GM21390 (cell line): ENCODE data around the gene NSF.
"Not testable (repeated sequence)": the region's sequence is repeated elsewhere in the genome, so short reads cannot be mapped to it uniquely, and the experiment has no call there.

Experiments
- ATAC-seq: cut with Tn5 transposase; IDR thresholded peaks from one replicate; pipeline ENCODE4 v1.9.1; 2021; ENCODE audit not compliant: unreplicated experiment

NSF gene

DNA sequence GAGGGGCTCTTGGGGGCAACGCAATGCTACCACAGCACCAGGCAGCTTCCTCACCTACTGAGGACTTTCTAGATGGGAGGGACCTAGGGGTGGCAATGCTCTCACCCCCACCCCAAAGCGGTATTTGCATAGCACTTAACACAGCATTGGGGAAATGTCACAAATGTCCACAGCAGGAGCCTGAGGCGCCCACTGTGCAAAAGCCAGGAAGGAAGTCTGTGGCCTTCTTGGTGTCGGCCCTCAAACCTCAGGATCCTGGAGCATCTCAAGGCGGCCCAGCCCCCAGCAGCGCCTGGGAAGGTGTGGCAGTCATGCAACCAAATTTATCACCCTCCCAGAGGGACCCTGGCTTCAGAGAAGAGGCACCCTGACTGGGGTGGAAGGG lies 182.7 kb downstream of the NSF start:
- ATAC-seq, result no peak

DNA sequence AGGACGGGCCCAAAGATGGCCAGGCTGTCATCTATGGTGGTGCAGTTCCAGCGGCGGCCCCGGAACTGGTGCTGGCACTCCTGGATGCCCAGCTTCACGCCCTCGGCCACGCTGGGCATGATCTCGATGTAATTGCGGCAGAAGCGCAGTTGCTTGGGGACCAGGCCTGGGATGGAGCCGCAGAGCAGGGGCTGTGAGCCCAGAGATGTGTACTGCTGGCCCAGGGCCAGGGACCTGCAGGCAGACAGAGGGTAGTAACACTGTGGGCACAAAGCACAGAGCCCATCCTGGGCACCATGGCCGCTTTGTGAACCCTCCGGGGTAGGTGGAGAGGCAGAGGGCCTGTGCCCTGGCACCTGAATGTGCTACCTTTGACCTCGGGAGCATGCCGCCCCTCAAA lies 183.2 kb downstream of the NSF start:
- no peak for ATAC-seq

DNA sequence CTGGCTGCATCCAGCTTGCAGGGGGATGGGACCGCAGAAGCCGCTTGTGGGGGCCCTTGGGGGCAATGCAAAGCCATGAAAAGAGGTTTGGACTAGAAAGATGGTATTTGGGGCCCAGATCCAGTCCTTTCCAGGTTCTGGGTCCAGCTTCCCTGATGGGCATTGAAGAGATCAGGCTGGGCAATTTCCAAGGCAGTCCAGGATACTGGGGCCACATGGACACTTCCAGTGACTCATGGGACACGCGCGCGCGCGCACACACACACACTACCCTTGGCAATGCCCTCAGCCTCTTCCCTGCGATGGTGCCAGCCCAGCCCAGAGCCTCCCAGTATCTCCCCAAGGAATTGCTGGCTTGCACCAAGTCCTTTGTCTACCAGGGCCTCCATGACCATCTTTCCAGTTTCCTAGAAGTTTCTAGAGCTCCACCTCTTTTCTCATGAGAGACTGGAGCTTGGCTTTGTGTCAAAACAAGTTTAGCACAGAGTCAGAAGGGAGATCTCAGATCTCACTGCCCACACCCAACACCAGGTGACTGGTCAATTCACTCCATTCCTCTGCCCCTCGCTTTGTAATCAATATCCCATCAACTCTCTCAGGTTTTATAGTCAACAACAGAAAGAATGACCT lies 183.8 kb downstream of the NSF start:
- ATAC-seq, result no peak

DNA sequence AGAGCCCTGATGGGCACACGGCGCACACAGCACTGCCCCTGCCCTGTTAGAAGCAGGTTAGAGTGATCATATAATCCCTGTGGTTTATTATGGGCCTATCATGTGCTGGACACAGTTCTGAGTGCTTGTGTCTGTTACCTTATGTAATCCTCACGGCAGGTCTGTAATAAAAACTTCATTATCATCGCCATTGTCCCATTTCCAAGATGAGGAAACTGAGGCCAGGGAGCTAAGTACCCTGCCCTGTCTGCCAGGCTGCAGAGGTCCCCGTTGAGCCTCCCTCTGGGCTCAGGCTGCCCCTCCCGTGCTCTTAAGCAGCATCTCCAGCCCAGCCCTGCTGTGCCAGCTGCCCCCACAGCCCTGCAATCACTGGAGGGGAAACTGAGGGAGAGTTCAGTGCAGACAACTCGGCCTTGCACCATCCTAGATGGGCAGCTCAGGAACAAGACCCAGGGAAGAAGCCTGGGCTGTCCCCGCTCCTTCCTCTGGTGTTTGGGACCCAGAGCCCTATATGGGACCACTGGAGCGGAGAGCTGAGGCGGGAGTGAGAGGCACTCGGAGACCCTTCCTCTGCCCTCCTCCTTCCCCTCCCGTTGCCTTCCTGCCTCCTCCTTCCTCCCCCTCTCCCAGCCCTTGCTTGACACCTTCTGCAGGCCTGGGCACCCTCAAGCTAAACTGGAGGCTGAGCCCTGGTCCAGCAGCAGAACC lies 186.0 kb downstream of the NSF start:
- ATAC-seq, result no peak

DNA sequence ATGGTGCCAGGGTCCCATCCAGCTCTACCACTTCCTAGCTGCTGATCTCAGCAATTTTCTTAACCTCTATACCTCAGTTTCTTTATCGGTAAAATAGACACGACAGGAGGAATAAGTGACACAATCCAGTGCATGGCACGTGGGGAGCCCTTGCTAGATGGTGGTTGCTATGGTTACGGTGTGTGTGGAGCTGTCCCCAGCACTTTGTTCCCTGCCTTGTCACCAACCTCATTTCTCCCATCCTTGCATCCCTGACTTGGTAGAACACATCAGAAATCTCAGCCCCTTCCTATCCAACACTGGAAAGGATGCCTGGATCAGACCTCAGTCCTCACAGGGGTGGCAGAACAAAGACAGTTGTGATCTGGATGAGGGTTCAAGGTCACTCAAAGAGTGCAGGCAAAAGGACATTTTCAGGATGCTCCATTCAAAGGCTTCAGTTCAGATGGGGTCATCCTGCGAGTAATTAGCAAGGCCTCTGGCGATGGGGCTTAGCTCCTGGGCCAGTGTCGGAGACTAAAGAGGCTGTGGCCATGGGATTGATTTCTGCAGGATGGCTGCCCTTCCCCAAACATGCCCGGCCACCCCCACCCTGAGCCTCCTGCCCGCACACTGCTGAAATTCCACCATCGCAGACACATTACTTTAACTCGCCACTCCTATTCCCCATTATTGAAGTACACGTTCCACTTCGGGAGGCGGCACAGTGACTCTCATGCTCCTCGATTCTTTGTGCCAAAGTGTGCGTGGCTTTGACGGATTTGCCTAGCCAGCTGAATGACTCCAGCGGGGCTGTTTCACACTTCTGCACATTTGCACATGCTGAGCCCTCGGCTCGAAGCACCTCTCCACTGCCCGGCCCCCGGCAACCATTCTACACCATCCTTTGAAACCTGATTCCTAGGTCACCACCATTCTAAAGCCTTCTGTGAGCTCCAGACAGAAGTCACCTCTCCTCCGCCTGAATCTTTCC lies 187.8 kb downstream of the NSF start:
- no peak for ATAC-seq

DNA sequence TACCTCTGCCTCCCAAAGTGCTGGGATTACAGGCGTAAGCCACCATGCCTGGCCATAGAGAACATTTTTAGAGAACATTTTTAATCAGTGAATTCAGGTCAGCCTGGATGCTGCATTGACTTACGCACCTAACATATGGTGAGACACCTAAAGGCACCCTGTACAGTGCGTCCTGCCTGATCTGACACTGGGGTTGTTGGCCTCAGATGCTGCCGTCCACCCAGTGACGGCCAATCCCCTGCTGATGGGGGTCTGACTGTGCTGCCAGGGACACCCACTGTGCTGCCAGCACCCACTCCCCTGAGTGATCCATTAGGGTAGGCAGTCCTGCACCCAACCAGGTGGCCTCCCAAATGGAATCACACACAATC lies 189.5 kb downstream of the NSF start:
- no peak for ATAC-seq

DNA sequence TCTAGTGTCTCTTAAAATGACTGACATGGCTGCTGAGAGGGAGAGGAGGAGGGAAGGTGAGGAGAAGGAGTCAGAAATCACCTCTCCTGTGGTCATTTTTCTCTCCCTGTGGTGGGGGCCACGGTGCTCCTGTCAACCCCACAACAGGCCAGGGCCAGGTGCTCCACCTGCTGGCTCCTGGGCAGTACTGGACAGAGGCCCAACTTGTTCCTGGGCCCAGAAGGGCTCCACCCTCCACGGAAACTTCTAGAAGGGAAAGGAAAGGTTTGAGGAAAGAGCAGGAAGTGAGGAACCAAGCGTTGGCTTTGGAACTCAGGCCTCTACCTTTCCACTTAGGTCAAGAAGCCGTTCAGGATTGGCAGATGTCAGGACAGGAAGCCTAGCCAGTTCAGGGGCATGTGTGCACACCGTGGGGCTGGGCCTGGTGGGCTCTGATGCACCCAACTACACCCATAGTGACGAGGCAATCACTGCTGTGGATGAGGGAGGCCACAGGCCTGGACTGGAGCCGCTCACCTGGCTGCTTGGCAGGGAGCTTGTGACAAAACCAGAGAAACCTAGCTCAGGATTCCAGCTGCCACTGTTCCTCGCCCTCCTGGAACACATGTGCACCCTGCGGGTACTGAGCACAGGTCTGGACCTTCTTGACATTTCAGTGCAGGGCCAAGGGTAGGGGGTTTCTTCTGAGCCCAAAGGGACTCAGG lies 191.9 kb downstream of the NSF start:
- ATAC-seq, result no peak

DNA sequence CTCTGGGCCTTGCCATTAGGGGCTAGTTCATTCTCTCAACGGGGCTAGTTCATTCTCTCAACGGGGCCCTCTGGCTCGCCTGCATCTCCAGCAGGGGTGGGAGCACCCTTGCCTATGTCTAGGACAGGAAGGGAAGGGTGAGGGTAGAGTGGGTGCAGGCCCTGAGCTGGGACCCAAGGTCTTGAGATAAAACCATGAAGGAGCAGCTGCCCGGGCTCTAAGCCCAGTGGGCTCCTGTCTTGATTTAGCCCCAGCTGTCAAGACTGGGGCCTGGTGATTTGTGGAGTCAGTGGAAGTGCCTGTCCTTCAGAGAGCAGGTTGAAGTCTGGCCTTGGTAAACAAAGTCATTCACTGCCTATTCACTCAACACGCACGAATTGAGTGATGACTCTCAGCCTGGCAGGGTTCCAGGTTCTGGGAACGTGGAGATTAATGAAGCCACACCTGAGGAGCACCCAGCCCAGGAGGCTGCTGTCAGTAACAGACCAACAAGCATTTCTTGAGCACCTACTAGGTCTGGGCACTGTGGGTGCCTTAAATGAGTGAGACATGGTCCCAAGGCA lies 192.6 kb downstream of the NSF start:
- no peak for ATAC-seq

DNA sequence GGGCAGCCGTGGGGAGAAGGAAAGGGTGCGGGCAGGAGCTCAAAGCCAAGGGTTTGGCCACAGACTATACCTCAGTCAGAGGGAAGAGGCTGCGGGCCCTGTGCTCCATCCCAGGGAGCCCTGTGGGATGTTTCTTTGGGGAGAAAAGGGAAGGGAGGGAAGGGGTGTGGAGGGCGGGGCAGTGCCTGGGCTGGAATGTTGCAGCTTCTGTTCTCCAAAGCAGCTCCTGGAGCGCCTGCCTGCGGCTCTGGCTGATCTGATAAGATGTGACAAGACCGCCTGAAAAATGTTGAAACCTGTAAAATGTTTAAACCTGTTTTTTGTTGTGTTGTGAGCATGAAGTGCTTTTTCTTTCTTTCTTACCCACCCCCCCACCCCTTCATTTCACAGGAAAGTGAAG lies 195.2 kb downstream of the NSF start:
- ATAC-seq, result no peak

DNA sequence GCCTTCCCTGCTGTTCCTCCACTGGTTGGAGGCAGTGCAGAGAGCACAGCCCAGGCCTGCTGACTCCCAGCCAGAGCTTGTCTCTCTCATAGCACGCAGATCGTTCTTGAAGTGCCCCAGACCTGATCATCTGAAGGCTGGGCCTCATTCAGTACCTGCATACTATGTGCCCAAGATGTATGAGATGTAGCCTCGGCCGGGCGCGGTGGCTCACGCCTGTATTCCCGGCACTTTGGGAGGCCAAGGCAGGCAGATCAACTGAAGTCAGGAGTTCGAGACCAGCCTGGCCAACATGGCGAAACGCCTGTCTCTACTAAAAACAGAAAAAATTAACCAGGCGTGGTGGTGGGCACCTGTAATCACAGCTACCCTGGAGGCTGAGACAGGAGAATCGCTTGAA lies 197.0 kb downstream of the NSF start:
- ATAC-seq, result no peak

DNA sequence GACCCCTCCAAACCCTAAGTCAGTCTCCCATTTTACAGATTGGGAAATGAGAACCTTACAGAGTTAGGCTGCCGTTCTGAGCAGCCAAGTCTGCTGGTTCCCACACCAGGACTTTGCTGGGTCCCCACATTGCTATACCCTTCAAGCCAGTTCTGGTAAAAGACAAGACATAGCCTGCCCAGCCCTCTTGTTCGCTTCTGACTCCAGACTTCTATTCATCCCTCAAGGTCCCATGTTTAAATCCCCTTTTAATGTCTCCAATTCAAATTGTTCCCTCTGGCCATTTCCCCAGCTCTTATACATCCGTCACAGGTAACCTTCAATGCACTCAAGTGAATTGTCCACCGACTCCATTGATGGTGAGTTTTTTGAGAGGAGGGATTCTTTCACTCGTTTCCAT lies 197.8 kb downstream of the NSF start:
- ATAC-seq, result no peak

DNA sequence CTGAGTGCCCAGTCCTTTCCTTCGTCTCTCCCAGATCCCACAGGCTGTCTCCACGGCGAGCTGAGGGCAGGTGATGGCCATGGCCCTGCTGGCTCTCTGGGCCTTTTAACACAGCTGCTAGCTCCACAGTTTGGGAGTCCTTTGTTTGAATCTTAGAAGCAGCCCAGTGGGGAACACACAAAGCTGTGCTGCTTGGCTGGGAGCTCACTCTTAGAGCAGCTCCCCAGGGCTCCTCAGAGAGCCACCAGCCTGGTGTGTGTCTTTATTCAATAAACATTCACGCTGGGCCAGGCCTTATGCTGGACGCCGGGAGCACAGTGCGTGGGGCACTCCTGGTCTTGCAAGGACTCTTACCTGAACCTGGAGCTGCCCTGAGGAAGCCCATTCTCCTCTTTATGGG lies 198.3 kb downstream of the NSF start:
- no peak for ATAC-seq

DNA sequence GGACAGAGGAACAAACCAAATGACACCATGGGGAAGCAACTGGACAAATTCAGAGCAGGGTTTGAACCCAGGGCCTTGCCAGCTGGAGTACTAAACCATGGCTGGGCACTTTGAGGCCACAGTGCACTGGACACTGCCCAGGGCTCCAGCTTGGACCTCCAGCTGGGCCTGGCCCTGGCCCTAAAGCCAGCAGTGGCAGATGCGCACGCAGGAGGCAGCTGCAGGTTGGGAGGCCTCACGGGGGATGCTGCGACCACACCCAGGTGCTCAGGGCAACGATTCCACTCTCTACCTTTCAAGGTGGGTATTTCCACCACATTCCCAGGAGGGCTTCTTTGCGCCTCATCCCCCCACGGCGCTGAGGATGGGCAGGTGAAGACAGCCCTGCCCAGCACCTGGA lies 199.1 kb downstream of the NSF start:
- ATAC-seq, result no peak

DNA sequence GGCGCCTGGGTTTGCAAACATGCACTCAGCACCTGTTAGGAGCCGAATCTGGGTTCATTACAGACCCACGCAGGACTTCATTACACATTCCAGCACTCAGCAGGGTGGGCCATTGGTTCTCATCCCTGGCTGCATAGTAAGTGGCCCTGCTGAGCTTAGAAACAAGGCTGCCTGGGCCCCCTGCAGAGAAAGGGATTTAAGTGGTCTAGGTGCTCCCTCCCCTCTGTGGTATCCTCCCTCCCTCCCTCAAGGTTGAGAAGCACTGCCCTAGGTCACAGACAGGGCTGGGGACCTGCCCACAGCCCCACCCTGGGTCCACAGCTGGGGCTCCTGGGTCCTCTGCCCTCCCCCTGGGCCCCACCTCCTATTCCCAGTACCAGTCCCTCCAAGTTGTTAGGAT lies 199.7 kb downstream of the NSF start:
- ATAC-seq, result no peak

DNA sequence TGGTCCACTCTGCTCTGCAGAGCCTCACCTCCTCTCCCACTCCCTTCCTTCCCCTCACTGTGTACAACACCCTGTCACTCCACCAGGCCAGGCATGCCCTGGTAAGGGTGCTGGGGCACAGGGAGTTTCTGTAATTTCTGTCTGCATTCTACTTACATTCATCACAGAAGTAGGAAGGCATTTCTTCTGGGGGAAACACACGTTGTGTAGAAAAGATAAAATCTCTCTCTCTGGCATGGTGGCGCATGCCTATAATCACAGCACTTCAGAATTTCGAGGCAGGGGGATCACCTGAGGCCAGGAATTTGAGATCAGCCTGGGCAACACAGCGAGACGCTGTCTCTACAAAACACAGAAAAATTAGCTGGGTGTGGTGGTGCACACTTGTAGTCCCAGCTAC lies 201.1 kb downstream of the NSF start:
- ATAC-seq, result no peak

DNA sequence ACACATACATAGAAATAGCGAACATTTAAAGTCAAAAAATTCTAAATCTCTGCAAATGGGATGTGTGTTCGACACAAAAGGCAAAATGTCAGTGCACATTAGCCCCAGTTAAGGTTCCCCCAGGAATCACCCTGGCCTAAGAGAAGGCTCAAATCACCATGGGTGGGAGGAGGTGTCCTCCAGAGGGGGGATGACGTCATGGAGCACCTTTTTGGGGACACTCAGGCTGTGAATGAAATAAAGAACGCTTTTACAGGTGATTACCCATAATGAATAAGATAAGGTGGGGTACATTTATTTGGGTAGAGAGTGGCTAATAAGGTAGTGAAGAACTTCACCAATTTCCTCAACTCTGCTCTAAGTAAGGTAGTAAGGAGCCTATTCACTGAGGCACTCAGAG lies 201.6 kb downstream of the NSF start:
- ATAC-seq, result no peak

DNA sequence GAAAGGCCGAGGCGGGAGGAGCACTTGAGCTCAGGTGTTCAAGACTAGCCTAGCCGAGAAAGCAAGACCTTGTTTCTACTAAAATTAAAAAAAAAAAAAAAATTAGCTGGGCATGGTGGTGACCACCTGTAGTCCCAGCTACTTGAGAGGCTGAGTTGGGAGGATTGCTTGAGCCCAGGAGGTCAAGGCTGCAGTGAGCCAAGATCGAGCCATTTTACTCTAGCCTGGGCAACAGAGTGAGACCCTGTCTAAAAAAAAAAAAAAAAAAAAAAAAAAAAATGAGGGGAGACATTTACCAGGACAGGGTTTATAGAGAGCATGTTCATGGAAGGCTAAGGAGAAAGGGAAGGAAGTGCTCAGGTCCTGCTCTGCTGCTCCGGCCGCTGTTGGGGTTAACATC lies 202.6 kb downstream of the NSF start:
- not testable (repeated sequence) for ATAC-seq

DNA sequence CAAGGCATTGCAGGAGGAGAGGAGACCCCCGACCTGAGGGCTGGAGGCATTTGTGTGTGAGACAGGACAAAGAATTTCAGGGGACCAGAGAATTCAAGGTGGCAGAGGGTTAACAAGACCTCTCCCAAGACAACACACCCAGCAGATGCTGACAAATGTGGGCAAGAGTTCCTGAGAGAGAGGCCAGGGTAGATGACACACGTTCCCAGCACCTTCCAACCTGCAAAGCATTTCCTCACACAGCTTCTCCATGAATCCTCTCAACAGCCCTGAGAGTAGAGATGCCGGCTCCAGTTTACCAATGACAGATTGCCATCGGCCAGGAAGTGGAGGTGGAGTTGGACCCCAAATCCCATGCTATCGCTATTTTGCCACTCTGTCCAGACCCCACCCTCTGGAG lies 203.1 kb downstream of the NSF start:
- no peak for ATAC-seq

DNA sequence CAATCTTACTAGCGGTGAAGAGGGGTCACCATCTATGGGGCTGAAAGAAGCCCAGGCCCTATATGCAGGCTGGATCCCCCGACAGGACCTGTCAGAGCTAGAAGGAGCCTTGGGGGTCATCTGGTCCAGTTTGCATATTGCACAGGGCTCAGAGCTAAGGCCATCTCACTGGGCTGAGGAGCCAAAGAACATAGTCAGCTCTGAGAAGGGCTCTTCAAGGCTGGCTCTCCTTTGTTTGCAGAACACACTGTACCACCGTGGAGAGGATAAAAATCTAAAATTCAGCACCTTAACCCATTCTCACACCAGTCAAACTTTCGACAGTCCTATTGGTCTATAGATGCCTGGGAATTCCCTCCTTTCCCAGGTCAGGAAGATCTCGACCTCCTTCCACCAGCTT lies 203.8 kb downstream of the NSF start:
- ATAC-seq, result no peak

DNA sequence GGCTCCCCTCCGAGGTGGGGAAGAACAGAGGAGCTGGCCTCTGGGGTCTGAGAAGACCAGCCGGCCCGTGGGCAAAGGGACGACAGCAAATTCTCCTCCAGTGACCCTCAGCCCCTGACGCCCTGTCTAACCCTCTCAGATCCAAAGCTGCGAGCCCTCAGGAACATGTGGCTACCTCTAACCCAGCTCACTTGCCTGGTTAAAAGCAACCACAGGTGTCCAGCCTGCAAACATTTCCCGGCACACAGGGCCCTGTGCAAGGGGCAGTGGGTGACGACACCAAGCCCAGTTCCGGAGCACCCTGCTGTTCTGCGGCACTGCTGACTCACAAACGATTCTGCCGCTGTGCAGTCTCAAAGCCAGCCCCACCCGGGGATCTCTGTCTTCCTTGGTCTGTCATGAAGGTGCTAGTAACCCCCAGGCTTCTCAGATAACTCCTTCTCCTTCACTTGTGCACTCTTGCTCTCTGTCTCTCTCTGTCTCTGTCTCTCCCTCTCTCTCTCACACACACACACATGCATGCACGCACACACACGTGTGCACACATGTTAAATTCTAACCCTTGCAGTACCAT lies 205.0 kb downstream of the NSF start:
- ATAC-seq, result no peak

DNA sequence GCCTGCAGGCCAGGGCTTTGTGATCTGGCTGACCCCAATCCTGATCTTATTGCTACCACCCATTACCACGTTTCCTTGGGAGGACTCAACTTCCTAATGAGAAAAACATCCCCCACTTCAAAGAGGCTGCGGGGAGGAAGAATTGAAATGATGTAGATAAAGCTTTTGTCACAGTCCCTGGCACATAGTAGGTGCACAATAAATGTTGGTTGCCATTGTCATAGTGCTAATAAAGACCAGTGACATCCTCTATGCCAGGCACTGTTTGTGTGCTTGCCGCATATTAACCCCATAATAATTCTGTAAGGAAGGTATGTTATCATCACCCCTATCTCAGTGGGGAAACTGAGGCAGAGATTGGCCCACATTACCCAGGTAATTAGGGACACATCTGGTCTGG lies 205.6 kb downstream of the NSF start:
- ATAC-seq, result no peak
